CD4-positive, alpha-beta T cell treated with Interleukin-17A for 4 hours (primary cell): ENCODE results near the gene CABP4.

Experiments used
- DNase-seq: peaks from one replicate; pipeline ENCODE4 v3.0.0-alpha.2; 2020; ENCODE audit warnings: mixed read lengths

CABP4 gene

DNA sequence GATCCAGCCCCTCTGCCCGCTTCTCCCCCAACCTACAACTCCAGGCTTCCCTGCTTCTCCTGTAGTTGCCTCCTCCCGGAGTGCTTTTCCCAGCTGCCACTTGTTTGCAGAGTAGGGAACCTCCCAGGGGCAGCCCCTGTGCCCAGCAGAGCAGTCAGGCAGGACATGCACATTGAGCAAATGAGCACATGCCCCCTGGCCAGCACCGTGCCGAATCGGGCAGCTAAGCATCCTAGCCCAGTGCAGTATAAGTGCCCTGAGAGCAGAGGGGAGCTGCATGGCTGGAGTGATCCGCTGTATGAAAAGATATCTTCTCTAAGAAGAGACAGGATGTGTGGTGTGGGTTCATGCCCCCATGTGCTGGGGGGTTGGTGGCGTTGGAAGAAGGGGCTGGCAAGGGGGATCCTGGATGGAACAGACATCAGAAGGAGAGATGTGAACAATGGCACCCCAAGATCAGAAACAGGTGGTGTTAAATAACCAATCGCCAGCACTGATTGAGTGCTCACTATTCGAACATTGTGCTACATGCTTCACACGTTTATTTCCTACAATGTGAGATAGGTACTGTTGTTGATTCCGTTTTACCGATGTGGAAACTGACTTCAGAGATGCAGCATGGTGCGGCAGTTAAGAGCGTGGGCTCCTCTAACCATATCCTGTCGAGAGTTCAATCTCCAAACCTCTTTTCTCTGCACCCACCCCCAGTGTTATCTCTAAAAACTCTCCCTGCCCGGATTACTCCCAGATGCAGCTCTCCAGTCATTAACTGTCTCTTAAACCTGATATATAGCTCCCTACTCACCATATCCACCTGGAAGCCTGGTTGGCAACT is 28.9 kb downstream of the CABP4 start:
- peak; percentile 58 for DNase-seq

- DNase-seq: peak; percentile 65
These were observed 29.7 kb downstream of the CABP4 start for GRCh38 chr11:67484847-67485311.

DNA sequence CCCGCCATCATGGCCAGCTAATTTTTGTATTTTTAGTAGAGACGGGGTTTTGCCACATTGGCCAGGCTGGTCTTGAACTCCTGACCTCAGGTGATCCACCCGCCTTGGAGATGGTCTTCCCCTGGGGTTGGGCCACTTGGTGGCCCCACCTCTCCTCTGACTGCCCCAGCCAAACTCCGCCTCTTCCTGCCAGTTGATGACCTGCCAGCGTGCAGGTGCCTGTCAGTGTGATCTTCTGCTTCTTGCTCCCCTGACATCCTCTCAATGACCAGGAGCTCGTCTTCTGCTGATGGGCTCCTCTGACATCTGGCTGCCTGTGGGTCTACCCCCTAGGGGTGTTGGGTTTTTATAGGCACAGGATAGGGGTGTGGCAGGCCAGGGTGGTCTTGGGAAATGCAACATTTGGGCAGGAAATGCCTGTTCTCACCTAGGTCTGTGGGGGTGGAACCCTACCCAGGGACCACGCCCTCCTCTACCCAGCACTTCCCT is 30.8 kb downstream of the CABP4 start:
- DNase-seq: peak; percentile 58

- DNase-seq: no peak
These were observed 31.5 kb downstream of the CABP4 start for GRCh38 chr11:67486481-67487195.

- DNase-seq: no peak
These were observed 34.2 kb downstream of the CABP4 start for GRCh38 chr11:67489203-67489884.

GRCh38 chr11:67489885-67490726 is 35.0 kb downstream of the CABP4 start:
- DNase-seq: no peak

DNA sequence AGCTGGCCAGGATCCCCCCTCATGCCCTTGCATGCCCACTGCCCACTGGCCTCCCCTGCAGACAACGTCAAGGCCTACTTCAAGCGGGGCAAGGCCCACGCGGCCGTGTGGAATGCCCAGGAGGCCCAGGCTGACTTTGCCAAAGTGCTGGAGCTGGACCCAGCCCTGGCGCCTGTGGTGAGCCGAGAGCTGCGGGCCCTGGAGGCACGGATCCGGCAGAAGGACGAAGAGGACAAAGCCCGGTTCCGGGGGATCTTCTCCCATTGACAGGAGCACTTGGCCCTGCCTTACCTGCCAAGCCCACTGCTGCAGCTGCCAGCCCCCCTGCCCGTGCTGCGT is 35.5 kb downstream of the CABP4 start:
- DNase-seq: no peak

- DNase-seq: no peak
These were observed 36.3 kb downstream of the CABP4 start for GRCh38 chr11:67491276-67492068.

DNA sequence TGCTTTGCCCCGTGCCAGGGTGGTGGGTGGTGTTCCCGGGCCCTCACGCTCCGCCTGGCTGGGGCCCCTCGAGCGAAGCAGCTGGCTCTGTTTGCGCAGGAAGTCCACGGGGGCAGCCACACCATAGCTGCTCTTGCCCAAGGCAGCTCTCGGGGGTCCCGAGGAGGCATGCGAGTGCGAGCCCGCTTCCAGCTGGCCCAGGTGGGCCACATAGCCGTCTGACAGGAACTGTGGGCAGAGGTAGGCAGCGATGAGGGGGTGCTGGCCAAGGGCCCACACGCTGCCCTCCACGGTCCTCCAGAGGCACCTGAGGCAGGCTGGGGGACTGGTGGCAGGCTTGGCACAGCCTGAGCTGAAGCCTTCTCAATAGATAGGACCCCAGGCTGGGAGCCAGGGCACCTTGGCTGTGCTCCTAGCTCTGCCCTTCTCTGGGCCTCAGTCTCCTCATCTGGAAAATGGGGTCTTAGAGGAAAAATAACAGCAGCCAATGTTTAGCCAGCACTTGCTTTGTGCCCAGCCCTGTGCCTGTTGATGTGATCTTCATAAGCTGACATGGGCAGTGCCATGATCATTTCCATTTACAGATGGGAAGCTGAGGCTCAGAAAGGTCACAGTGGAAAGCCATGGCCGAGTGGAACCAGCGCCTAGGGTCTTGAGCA is 37.0 kb downstream of the CABP4 start:
- no peak for DNase-seq

DNA sequence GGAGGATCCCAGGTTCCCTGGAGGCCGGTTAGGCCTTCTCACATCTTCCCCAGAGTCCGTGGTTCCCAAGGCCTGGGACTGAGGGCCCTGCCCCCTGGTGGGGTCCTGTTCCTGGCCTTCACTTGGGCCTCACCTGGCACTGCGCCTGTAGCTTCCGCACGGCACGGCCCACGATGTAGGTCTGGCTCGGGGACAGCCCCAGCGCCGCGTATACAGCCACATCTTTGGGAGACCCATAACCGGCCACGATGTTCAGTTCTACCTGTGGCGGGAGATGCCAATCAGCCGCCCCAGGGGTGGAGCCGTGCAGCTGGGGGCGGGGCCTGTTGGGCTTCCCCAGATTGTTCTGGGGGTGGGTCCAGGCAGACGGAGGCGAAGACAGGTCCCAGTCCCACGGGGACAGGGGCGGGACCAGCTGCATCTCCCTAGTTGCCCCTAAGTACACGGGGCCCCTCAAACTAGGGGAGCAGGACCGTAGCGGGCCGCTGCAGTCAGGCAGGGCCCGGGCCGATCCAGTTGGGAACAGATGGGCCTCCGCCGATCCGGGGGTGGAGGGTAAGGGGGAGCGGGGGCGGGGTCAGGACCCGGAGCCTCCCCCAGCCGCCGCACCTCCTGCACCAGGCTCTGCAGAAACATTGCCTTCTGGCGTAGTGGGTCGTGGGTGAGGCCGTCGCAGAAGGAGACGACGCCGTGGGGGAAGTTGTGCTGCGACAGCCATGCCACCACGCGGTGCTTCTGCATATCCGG is 37.8 kb downstream of the CABP4 start:
- no peak for DNase-seq

DNA sequence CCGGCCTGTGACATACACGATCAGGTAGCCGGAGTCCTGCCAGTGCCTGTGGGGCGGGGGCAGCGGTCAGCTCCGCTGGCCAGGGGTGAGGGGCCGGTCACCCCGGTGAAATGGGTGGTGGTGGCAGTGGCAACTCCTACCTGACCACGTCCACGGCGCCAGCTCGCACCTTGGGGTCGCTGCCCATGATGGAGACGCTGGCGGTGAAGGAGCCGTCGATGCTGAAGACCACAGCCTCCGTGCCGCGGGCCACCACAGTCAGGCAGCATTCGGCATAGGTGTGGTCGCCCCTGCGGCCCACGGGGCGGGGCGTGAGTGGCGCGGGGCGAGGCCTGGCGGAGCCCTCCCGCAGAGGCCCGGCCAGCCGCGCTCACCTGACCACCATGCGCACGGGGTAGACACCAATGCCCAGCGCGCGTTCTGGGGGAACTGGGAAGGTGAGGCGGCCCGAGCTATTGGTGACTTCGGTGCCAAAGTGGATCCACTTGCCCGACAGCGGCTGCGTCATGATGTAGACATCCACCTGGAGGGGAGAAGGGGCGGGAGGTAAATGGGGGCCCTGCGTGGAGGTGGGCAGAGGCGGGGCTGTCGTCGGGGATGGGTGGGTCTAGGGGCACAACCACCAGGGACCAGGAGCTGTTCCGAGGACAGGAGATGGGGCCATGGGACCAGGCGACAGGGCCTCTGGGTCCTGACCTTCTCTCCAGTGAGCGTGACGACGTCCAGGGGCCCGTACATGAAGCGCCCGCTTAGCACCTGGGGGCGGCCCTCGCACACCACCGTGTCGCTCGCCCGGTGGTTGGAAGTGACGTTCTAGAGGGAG is 38.6 kb downstream of the CABP4 start:
- DNase-seq: no peak

DNA sequence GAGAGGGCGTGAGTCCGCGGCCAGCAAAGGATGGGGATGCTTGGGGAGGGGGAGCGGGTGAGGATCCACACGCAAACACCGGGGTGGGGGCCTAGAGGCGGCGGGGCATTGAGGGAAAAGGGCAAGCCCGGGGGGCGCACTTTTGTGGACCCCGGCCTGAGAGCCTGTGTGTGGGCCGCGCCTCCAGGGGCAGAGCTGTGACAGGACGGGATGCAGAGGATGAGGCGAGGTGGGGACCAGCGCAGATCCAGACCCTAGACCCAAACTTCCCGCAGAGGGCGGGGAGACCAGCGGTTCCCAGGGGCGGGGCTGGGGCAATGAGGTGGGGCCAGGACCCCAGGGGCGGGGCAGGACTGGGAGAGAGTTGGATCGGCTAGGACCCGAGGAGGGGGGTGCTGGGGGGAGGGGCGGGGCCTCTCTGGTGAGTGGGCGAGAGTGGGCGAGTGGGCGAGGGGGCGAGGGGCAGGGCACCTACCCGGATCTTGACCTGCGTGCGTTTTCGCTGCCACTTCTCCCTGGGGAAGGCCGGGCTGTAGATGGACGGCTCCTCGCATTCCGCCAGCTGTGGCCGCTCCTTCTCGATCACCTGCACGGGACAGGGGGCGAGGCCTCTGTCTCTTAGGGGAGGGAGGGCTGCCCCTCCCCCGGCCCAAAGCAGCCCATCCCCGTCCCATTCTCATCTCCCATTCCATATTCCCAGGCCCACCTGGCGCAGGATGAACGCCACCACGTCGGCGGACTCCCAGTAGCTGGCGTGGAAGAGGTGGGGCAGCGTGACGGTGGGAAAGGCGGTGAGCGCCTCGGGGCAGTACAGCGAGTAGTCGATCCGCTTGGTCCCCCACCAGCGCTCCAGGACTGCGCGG is 39.4 kb downstream of the CABP4 start:
- no peak for DNase-seq

- no peak for DNase-seq
These were observed 40.3 kb downstream of the CABP4 start for GRCh38 chr11:67495234-67496005.

- DNase-seq: no peak
These were observed 41.0 kb downstream of the CABP4 start for GRCh38 chr11:67496113-67496512.

GRCh38 chr11:67497656-67498291 is 42.6 kb downstream of the CABP4 start:
- DNase-seq: no peak

GRCh38 chr11:67498544-67498972 is 43.4 kb downstream of the CABP4 start:
- DNase-seq: no peak
